B cell (primary cell): ENCODE measurements around the gene TMED1. TPM values are rescaled to one million over a fixed set of nuclear protein-coding genes. Genes with fewer than 3 reads are reported as not detected.

Experiments used
- ATAC-seq: fragments of 200-7000 bp; cut with Tn5 transposase; one replicate; pipeline ENCODE4 v1.10.0; 2021; ENCODE audit warnings: low read depth, mild to moderate bottlenecking, moderate number of reproducible peaks, moderate library complexity
- CTCF ChIA-PET: fragments of 350-600 bp; sonication (Branson Sonifier 250); formaldehyde crosslinking; loops from one replicate; lab custom pipeline; 2021; ENCODE audit warnings: antibody characterized with exemption, inconsistent platforms; lab: Charles Lee
- POLR2A ChIA-PET: fragments of 350-600 bp; sonication (Branson Sonifier 250); formaldehyde crosslinking; loops from one replicate; lab custom pipeline; 2021; ENCODE audit warnings: antibody characterized with exemption; lab: Charles Lee
- DNase-seq: peaks from one replicate; pipeline ENCODE4 v3.0.0; 2013
- H2AFZ ChIP-seq: 2 replicates; pipeline ENCODE4 v1.6.1; 2012; ENCODE audit warnings: mild to moderate bottlenecking, low read depth, low read length; ENCODE audit not compliant: insufficient read depth, poor library complexity, severe bottlenecking
- H3K27ac ChIP-seq, 2 donors: 1 replicate in 1 of 2; 2 replicates in 1 of 2; pipeline ENCODE4 v1.5.1; 2012 to 2013; ENCODE audit warnings: low read length in 2 of 2, mild to moderate bottlenecking in 2 of 2, moderate library complexity in 1 of 2
- H3K27me3 ChIP-seq, 4 experiments: fragments of 200-600 bp in 1 of 4; sonication (generic) in 1 of 4; replicated peaks in 1 of 4; 1 replicate in 2 of 4; 2 replicates in 2 of 4; pipeline versions ENCODE4 v1.6.1 to v1.7.0; 2013 to 2016; ENCODE audit warnings: low read length in 3 of 4, mild to moderate bottlenecking in 2 of 4, mixed read lengths in 1 of 4, moderate library complexity in 1 of 4; ENCODE audit not compliant: insufficient read depth in 4 of 4, control insufficient read depth in 3 of 4; ENCODE audit errors: control extremely low read depth in 1 of 4
- H3K36me3 ChIP-seq, 2 experiments: replicated peaks in 1 of 2; 1 replicate in 1 of 2; 2 replicates in 1 of 2; pipeline versions ENCODE4 v1.6.1 to v1.7.1; 2013; ENCODE audit warnings: low read length in 1 of 2; ENCODE audit not compliant: insufficient read depth in 2 of 2, control insufficient read depth in 1 of 2; ENCODE audit errors: control extremely low read depth in 1 of 2, extremely low read depth in 1 of 2
- H3K4me1 ChIP-seq, 2 donors: fragments of 200-600 bp in 1 of 2; sonication (generic) in 1 of 2; 1 replicate in 1 of 2; 2 replicates in 1 of 2; pipeline versions ENCODE4 v1.5.1 to v1.6.1; 2013 to 2017; ENCODE audit warnings: low read length in 2 of 2; ENCODE audit not compliant: control insufficient read depth in 2 of 2, insufficient read depth in 2 of 2
- H3K4me2 ChIP-seq: replicated peaks from 2 replicates; pipeline ENCODE3; 2012; ENCODE audit warnings: mild to moderate bottlenecking, low read depth, low read length; ENCODE audit not compliant: poor library complexity, severe bottlenecking
- H3K4me3 ChIP-seq, 5 experiments: fragments of 200-600 bp in 1 of 5; sonication (generic) in 1 of 5; 1 replicate in 3 of 5; 2 replicates in 2 of 5; pipeline versions ENCODE4 v1.5.1 to v1.7.0; 2011 to 2016; ENCODE audit warnings: low read length in 4 of 5, mild to moderate bottlenecking in 4 of 5, low read depth in 2 of 5, control low read depth in 1 of 5, moderate library complexity in 1 of 5; ENCODE audit not compliant: insufficient read depth in 1 of 5; ENCODE audit errors: control extremely low read depth in 1 of 5, extremely low read depth in 1 of 5
- H3K79me2 ChIP-seq: fragments of 200-600 bp; sonication (generic); one replicate; pipeline ENCODE4 v1.6.0; 2016; ENCODE audit warnings: low read length; ENCODE audit not compliant: control insufficient read depth, insufficient read depth
- H3K9ac ChIP-seq: fragments of 200-600 bp; sonication (generic); 2 replicates; pipeline ENCODE4 v1.6.1; 2017; ENCODE audit warnings: mild to moderate bottlenecking, low read length, moderate library complexity
- H3K9me3 ChIP-seq, 3 donors: one replicate each; pipeline versions ENCODE4 v1.6.1 to v1.7.1; 2013; ENCODE audit warnings: low read length in 2 of 3; ENCODE audit not compliant: control insufficient read depth in 2 of 3, insufficient read depth in 1 of 3; ENCODE audit errors: control extremely low read depth in 1 of 3
- H4K20me1 ChIP-seq: 2 replicates; pipeline ENCODE4 v1.6.0; 2012; ENCODE audit warnings: mild to moderate bottlenecking, low read length; ENCODE audit not compliant: insufficient read depth, control insufficient read depth, poor library complexity, severe bottlenecking
- H3K27ac Mint-ChIP-seq: one replicate; pipeline ENCODE4 v1.8.0; 2021; ENCODE audit warnings: mixed read lengths
- H3K27me3 Mint-ChIP-seq: one replicate; pipeline ENCODE4 v1.8.0; 2021; ENCODE audit warnings: mixed read lengths
- H3K4me1 Mint-ChIP-seq: one replicate; pipeline ENCODE4 v1.8.0; 2021; ENCODE audit warnings: mixed read lengths
- H3K4me3 Mint-ChIP-seq: one replicate; pipeline ENCODE4 v1.8.0; 2021; ENCODE audit warnings: mixed read lengths
- H3K9me3 Mint-ChIP-seq: one replicate; pipeline ENCODE4 v1.8.0; 2022; ENCODE audit warnings: mixed read lengths; ENCODE audit not compliant: insufficient read depth
- EZH2 ChIP-seq: IDR thresholded peaks from 2 replicates; pipeline ENCODE4 v1.6.1; 2012; ENCODE audit warnings: borderline replicate concordance, low read depth, mild to moderate bottlenecking, moderate library complexity, low read length; ENCODE audit not compliant: insufficient read depth, poor library complexity, severe bottlenecking
- WGBS: methylation state at CpG from one replicate; pipeline ENCODE4 v1.1.5; 2013; ENCODE audit warnings: missing lambda C conversion rate; ENCODE audit not compliant: insufficient coverage; 5-methylcytosine and 5-hydroxymethylcytosine counted together
- intact Hi-C: fragments of 100-400 bp; cut with micrococcal nuclease; formaldehyde crosslinking; loops from one replicate; pipeline ENCODE4 v1.10.0; 2022
- polyA plus RNA-seq: library from polyadenylated mRNA; depleted of rRNA; stranded (reverse); fragments of >200 nt; gene quantifications from 2 replicates; pipeline ENCODE4 v1.2.3, GENCODE V29; 2012
- total RNA-seq, 2 donors: library from RNA; stranded (reverse); fragments of 120-200 nt in 1 of 2; gene quantifications; 1 replicate in 1 of 2; 2 replicates in 1 of 2; pipeline versions ENCODE4 v1.2.3 to v1.2.4, GENCODE V29; 2013 to 2022
- TF ChIP-seq, protein P1 (sequence below): fragments of 200-600 bp; IDR thresholded peaks from one replicate; pipeline ENCODE4 v1.8.0; 2022; ENCODE audit warnings: antibody characterized with exemption, mild to moderate bottlenecking

The TMED1 gene
- total and polyA plus RNA-seq, 2 donors (not counting 1 experiment from before 2014, with no cell fraction given) = 10.8 to 14.7 TPM

GRCh38 chr19:10826846-10827245 lies 9.2 kb downstream of the TMED1 start:
- Histone ChIP-seq H3K36me3 (peaks cover 7 to 58% of the 10 kb centered on the region in 2 experiments), H3K4me2 (no peak overlapping the region), H3K27me3 (no peaks in the 10 kb centered on the region), H3K4me1 (no peaks in the 10 kb centered on the region), H3K4me3 (no peak overlapping the region), H2AFZ (no peak overlapping the region), H4K20me1 (no peaks in the 10 kb centered on the region), H3K9ac (no peak overlapping the region), H3K79me2 (no peaks in the 10 kb centered on the region), H3K9me3 (no peaks in the 10 kb centered on the region), H3K27ac (no peak overlapping the region)
- WGBS = 100% methylated on average over 1 of the region's 6 CpGs
- Mint-ChIP-seq H3K27me3 (no peaks in the 10 kb centered on the region), H3K27ac (no peak overlapping the region), H3K4me3 (no peak overlapping the region), H3K9me3 (no peaks in the 10 kb centered on the region), H3K4me1 (no peaks in the 10 kb centered on the region)
- ATAC-seq (no peak), DNase-seq (no peak)
- ChIA-PET POLR2A (interaction anchor here (0.6 to 1.0 kb wide), 2 partner anchors 43 to 1024 kb away, joined by 7 to 8 read pairs; no protein-coding TSS in a partner anchor), CTCF (no interaction called here)
- intact Hi-C loops = no loop called here
- TF ChIP-seq, protein P1, sequence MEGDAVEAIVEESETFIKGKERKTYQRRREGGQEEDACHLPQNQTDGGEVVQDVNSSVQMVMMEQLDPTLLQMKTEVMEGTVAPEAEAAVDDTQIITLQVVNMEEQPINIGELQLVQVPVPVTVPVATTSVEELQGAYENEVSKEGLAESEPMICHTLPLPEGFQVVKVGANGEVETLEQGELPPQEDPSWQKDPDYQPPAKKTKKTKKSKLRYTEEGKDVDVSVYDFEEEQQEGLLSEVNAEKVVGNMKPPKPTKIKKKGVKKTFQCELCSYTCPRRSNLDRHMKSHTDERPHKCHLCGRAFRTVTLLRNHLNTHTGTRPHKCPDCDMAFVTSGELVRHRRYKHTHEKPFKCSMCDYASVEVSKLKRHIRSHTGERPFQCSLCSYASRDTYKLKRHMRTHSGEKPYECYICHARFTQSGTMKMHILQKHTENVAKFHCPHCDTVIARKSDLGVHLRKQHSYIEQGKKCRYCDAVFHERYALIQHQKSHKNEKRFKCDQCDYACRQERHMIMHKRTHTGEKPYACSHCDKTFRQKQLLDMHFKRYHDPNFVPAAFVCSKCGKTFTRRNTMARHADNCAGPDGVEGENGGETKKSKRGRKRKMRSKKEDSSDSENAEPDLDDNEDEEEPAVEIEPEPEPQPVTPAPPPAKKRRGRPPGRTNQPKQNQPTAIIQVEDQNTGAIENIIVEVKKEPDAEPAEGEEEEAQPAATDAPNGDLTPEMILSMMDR = no peak
- no peak for TF ChIP-seq EZH2

- Mint-ChIP-seq H3K27me3 (no peaks in the 10 kb centered on the region), H3K9me3 (no peaks in the 10 kb centered on the region), H3K4me1 (no peaks in the 10 kb centered on the region), H3K4me3 (no peak overlapping the region), H3K27ac (no peak overlapping the region)
- H3K27ac ChIP-seq = no peak overlapping the region
- intact Hi-C loops = no loop called here
- H4K20me1 ChIP-seq = no peaks in the 10 kb centered on the region
- H3K79me2 ChIP-seq = no peaks in the 10 kb centered on the region
- no peaks in the 10 kb centered on the region for H3K4me1 ChIP-seq
- H3K27me3 ChIP-seq = no peaks in the 10 kb centered on the region
- H3K9ac ChIP-seq = no peak overlapping the region
- CTCF ChIA-PET = no interaction called here
- TF ChIP-seq, protein P1 = no peak
- no peak for TF ChIP-seq EZH2
- POLR2A ChIA-PET = interaction anchor here (0.6 to 1.0 kb wide), 3 partner anchors 44 to 1024 kb away, joined by 4 to 8 read pairs (median 7); no protein-coding TSS in a partner anchor
- H3K36me3 ChIP-seq = peaks cover 7 to 62% of the 10 kb centered on the region in 2 experiments
- 83% methylated on average over 6 of the region's 7 CpGs for WGBS
- H2AFZ ChIP-seq = no peak overlapping the region
- no peak overlapping the region for H3K4me3 ChIP-seq
- H3K4me2 ChIP-seq = no peak overlapping the region
- ATAC-seq (no peak), DNase-seq (no peak)
- no peaks in the 10 kb centered on the region for H3K9me3 ChIP-seq
Measured at GRCh38 chr19:10826231-10826630, 9.8 kb downstream of the TMED1 start.
